ENCODE results near the gene DVL1. TPM values are rescaled to one million over a fixed set of nuclear protein-coding genes. Genes with fewer than 3 reads are reported as not detected.

The DVL1 gene
- total and polyA plus RNA-seq, 2 of the 13 experiments (the other 11 are each of a cell fraction or from before 2014, with no cell fraction given), result 30.8 to 60.4 TPM

- TF ChIP-seq BCL3 (CRISPR knock-in tag; IDR thresholded peaks at IDR 0.05) (no peak; the same call in 1 of the 2 replicates), ZC3H13 (CRISPR knock-in tag; IDR thresholded peaks at IDR 0.05) (peak; percentile 77; the same call in 1 of the 2 replicates), ZNF326 (CRISPR knock-in tag; IDR thresholded peaks at IDR 0.05; ENCODE audit: borderline replicate concordance) (no peak), NFIC (IDR thresholded peaks at IDR 0.05; ENCODE audit: low read length) (no peak), ZNF670 (CRISPR knock-in tag; IDR thresholded peaks at IDR 0.05; ENCODE audit: borderline replicate concordance) (no peak), ZSCAN5A (CRISPR knock-in tag; IDR thresholded peaks at IDR 0.05; ENCODE audit: borderline replicate concordance) (no peak), ZNF10 (CRISPR knock-in tag; IDR thresholded peaks at IDR 0.05; ENCODE audit: borderline replicate concordance, low read depth) (no peak), HCFC1 (IDR thresholded peaks at IDR 0.05; ENCODE audit: low read depth, low read length) (no peak; the same call in 1 of the 2 replicates), HES4 (CRISPR knock-in tag; IDR thresholded peaks at IDR 0.05; ENCODE audit: borderline replicate concordance) (peak; percentile 45; the same call in 1 of the 2 replicates), BORCS8-MEF2B (CRISPR knock-in tag; IDR thresholded peaks at IDR 0.05) (no peak; the same call in 1 of the 2 replicates), ZFY (CRISPR knock-in tag; IDR thresholded peaks at IDR 0.05) (peak; percentile 94), ZNF280B (CRISPR knock-in tag; IDR thresholded peaks at IDR 0.05; ENCODE audit: borderline replicate concordance) (0 out of 2 replicates have a peak, but pooled peaks have one; percentile 24), ZNF235 (CRISPR knock-in tag; IDR thresholded peaks at IDR 0.05; ENCODE audit: borderline replicate concordance) (0 out of 2 replicates have a peak, but pooled peaks have one; percentile 62), HNF4A (CRISPR knock-in tag; IDR thresholded peaks at IDR 0.05) (peak; percentile 45), ZIK1 (CRISPR knock-in tag; IDR thresholded peaks at IDR 0.05; ENCODE audit: borderline replicate concordance, low read depth) (0 out of 2 replicates have a peak, but pooled peaks have one; percentile 15)
- TF ChIP-seq, protein P1, sequence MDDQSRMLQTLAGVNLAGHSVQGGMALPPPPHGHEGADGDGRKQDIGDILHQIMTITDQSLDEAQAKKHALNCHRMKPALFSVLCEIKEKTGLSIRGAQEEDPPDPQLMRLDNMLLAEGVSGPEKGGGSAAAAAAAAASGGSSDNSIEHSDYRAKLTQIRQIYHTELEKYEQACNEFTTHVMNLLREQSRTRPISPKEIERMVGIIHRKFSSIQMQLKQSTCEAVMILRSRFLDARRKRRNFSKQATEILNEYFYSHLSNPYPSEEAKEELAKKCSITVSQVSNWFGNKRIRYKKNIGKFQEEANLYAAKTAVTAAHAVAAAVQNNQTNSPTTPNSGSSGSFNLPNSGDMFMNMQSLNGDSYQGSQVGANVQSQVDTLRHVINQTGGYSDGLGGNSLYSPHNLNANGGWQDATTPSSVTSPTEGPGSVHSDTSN (CRISPR knock-in tag; IDR thresholded peaks at IDR 0.05; ENCODE audit: borderline replicate concordance), result no peak
- TF ChIP-seq, protein P2, sequence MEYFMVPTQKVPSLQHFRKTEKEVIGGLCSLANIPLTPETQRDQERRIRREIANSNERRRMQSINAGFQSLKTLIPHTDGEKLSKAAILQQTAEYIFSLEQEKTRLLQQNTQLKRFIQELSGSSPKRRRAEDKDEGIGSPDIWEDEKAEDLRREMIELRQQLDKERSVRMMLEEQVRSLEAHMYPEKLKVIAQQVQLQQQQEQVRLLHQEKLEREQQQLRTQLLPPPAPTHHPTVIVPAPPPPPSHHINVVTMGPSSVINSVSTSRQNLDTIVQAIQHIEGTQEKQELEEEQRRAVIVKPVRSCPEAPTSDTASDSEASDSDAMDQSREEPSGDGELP (IDR thresholded peaks at IDR 0.05; ENCODE audit: borderline replicate concordance, low read depth), result no peak
- TF ChIP-seq, protein P3, sequence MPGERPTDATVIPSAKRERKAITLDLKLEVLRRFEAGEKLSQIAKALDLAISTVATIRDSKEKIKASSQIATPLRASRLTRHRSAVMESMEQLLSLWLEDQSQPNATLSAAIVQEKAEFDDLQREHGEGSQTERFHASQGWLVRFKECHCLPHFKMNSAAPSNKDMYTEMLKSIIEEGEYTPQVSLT (CRISPR knock-in tag; IDR thresholded peaks at IDR 0.05; ENCODE audit: borderline replicate concordance, low read depth), result no peak
- TF ChIP-seq, protein P4, sequence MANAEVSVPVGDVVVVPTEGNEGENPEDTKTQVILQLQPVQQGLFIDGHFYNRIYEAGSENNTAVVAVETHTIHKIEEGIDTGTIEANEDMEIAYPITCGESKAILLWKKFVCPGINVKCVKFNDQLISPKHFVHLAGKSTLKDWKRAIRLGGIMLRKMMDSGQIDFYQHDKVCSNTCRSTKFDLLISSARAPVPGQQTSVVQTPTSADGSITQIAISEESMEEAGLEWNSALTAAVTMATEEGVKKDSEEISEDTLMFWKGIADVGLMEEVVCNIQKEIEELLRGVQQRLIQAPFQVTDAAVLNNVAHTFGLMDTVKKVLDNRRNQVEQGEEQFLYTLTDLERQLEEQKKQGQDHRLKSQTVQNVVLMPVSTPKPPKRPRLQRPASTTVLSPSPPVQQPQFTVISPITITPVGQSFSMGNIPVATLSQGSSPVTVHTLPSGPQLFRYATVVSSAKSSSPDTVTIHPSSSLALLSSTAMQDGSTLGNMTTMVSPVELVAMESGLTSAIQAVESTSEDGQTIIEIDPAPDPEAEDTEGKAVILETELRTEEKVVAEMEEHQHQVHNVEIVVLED (CRISPR knock-in tag; IDR thresholded peaks at IDR 0.05; ENCODE audit: borderline replicate concordance), result peak; percentile 54; the same call in 1 of the 2 replicates
Observed at GRCh38 chr1:1324524-1325287, 24.5 kb downstream of the DVL1 start, which contains the start of the genes CPTP and INTS11 (continued).

All from HepG2 (cell line).